AG04449 (cell line): ENCODE measurements around the gene RGS5.
"Not testable (repeated sequence)": the region's sequence is repeated elsewhere in the genome, so short reads cannot be mapped to it uniquely, and the experiment has no call there.

ENCODE experiments used
- CTCF ChIA-PET: fragments of 350-600 bp; formaldehyde crosslinking; extraction: SDS; loops from one replicate; lab custom pipeline; 2021; ENCODE audit warnings: antibody characterized with exemption; lab: Yijun Ruan, JAX
- POLR2A ChIA-PET: fragments of 400-600, 350-600 bp; formaldehyde crosslinking; extraction: SDS; loops from one replicate; lab custom pipeline; 2020; ENCODE audit warnings: antibody characterized with exemption, inconsistent platforms; lab: Yijun Ruan, JAX
- DNase-seq: peaks from one replicate; pipeline ENCODE4 v3.0.0-alpha.2; 2010; ENCODE audit warnings: low read depth, low spot score
- H3K4me3 ChIP-seq: 2 replicates; pipeline ENCODE4 v1.5.1; 2011; ENCODE audit warnings: low read depth, mild to moderate bottlenecking, control low read depth, low read length
- CTCF ChIP-seq: IDR thresholded peaks from one replicate; pipeline ENCODE4 v1.5.1; 2011; ENCODE audit warnings: mild to moderate bottlenecking, moderate library complexity, low read length, control low read depth, inconsistent platforms; ENCODE audit not compliant: insufficient read depth; ENCODE audit errors: missing control alignments

RGS5 gene

GRCh38 chr1:163231385-163231784, 28.7 kb upstream of the RGS5 start:
- ChIA-PET POLR2A (no interaction called here), CTCF (interaction anchor here (0.7 kb wide), 1 partner anchor 84 kb away, joined by 4 read pairs; no protein-coding TSS in a partner anchor)
- no peak for TF ChIP-seq CTCF
- H3K4me3 ChIP-seq = no peak overlapping the region
- peak; percentile 14 for DNase-seq

GRCh38 chr1:163230827-163231226, 28.1 kb upstream of the RGS5 start:
- H3K4me3 ChIP-seq = no peak overlapping the region
- DNase-seq = no peak
- CTCF ChIA-PET = interaction anchor here (0.7 kb wide), 1 partner anchor 85 kb away, joined by 4 read pairs; no protein-coding TSS in a partner anchor
- POLR2A ChIA-PET = no interaction called here
- no peak for TF ChIP-seq CTCF

GRCh38 chr1:163228271-163228670, 25.6 kb upstream of the RGS5 start:
- POLR2A ChIA-PET, DNase-seq, CTCF ChIA-PET, H3K4me3 ChIP-seq: not testable (repeated sequence)

GRCh38 chr1:163227126-163227525, 24.4 kb upstream of the RGS5 start:
- no peak for DNase-seq
- no peak overlapping the region for H3K4me3 ChIP-seq
- CTCF ChIA-PET = no interaction called here
- TF ChIP-seq CTCF = no peak
- POLR2A ChIA-PET = no interaction called here

- no peak overlapping the region for H3K4me3 ChIP-seq
- POLR2A ChIA-PET = no interaction called here
- TF ChIP-seq CTCF = no peak
- CTCF ChIA-PET = interaction anchor here (0.9 kb wide), 1 partner anchor 13 kb away, joined by 4 read pairs; no protein-coding TSS in a partner anchor
- no peak for DNase-seq
Observed at GRCh38 chr1:163213626-163214025, 10.9 kb upstream of the RGS5 start.

GRCh38 chr1:163211667-163212066, 9.0 kb upstream of the RGS5 start:
- no peak overlapping the region for H3K4me3 ChIP-seq
- no peak for DNase-seq
- ChIA-PET CTCF (no interaction called here), POLR2A (no interaction called here)
- TF ChIP-seq CTCF = no peak

GRCh38 chr1:163205513-163205912, 2.8 kb upstream of the RGS5 start:
- ChIA-PET CTCF (interaction anchor here (1.0 to 1.7 kb wide), 4 partner anchors 31 to 357 kb away, joined by 3 to 7 read pairs (median 4); no protein-coding TSS in a partner anchor), POLR2A (interaction anchor here (0.5 kb wide), 1 partner anchor 20 kb away, joined by 3 read pairs; no protein-coding TSS in a partner anchor)
- H3K4me3 ChIP-seq = no peak overlapping the region
- no peak for TF ChIP-seq CTCF
- DNase-seq = no peak
